Omental fat pad (tissue), 4 donors: Measurements from ENCODE around the gene GABRB3. TPM values are rescaled to one million over a fixed set of nuclear protein-coding genes. Genes with fewer than 3 reads are reported as not detected.

ENCODE experiments used
- ATAC-seq: fragments of 150-250 bp; one replicate; pipeline ENCODE4 v1.9.1; 2016; ENCODE audit warnings: mild to moderate bottlenecking, moderate library complexity; ENCODE audit not compliant: low FRiP score
- DNase-seq: peaks from one replicate; pipeline ENCODE4 v3.0.0-alpha.2; 2019; ENCODE audit warnings: low spot score
- total RNA-seq, 4 donors: library from RNA; depleted of rRNA; stranded (reverse); fragments of >200 nt; gene quantifications; one replicate each; pipeline ENCODE4 v1.1.0, GENCODE V29; 2016
- TF ChIP-seq, protein P1 (sequence below), 3 donors: fragments of 450-650 bp; IDR thresholded peaks; one replicate each; pipeline ENCODE4 v1.5.1; 2016 to 2017; ENCODE audit warnings: antibody characterized with exemption in 3 of 3, mild to moderate bottlenecking in 3 of 3, moderate library complexity in 2 of 3

GABRB3 gene
- total RNA-seq, 4 donors from 2014 or later = 0.72 to 1.8 (median 1.2) TPM

DNA sequence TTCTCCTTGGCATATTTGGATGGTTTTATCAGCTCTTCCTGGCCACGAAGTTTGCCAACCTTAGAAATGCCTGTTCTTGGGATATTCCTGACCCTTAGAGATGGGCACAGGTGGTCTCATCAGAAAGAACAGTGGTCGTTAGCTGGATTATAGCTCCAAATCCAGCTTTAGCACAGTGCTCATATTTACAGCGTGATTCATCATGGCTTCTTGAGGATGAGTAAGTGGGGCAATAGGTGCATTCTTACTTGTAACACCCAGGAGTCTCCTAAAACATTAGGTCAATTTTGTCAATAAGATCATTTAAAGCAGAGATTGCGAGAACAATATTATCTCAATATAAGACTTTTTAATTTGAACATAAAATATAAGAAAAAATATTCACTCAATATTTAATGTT, 191.9 kb downstream of the GABRB3 start:
- DNase-seq (no peak), ATAC-seq (no peak)
- TF ChIP-seq, protein P1, sequence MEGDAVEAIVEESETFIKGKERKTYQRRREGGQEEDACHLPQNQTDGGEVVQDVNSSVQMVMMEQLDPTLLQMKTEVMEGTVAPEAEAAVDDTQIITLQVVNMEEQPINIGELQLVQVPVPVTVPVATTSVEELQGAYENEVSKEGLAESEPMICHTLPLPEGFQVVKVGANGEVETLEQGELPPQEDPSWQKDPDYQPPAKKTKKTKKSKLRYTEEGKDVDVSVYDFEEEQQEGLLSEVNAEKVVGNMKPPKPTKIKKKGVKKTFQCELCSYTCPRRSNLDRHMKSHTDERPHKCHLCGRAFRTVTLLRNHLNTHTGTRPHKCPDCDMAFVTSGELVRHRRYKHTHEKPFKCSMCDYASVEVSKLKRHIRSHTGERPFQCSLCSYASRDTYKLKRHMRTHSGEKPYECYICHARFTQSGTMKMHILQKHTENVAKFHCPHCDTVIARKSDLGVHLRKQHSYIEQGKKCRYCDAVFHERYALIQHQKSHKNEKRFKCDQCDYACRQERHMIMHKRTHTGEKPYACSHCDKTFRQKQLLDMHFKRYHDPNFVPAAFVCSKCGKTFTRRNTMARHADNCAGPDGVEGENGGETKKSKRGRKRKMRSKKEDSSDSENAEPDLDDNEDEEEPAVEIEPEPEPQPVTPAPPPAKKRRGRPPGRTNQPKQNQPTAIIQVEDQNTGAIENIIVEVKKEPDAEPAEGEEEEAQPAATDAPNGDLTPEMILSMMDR (IDR thresholded peaks at IDR 0.05) = no peak

DNA sequence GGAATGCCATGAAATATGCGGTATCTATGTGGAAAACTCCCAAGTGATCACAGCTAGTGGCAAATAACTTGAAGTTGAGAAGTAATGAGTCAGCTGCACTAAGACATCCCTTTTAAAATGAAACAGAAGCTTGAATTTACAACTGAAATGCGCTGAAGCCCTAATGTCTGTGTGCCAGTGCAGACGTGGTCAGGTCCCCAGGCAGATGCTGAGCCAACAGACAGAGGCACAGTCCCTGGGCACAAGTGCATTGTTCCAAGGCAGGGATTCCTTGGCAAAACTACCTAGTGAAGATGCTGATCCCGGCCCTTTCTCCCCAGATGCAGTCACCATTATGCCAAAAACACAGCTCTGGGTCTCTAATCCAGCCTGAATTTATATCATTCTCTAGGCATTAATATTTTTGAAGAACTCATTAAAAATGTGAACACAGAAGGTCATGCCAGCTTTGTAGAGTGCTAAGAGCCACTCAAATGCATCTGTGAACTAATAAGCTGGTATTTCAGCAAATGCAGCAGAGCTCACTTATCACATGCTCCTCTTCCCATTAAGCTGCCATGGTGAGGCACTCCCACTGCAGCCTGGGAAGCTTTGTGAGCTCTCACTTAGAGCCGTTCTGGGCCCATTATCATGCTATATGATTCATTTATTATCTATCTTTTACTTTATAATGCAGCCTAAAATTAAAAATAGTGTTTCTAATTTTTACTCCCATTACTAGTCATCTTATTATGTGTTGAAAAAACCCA, 200.1 kb downstream of the GABRB3 start:
- TF ChIP-seq, protein P1 (IDR thresholded peaks at IDR 0.05) = no peak
- no peak for ATAC-seq
- no peak for DNase-seq

DNA sequence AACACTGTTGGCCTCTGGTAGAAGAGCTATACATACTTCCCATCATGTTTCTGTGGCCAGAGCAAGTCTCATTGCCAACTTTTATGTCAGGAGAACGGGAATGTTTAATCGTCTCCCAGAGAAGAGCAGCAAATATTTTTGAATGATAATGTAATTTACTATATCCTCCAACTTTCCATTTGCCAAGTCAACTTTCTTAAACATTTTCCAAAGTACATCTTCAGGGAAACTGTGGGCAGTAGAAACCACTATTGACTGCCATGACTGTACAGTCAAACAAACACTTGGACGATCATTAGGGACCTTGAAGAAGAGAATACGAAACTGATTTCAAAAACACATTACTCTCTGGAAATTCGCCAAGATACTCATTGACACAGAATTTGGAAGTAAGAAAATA, 201.5 kb downstream of the GABRB3 start:
- TF ChIP-seq, protein P1 (IDR thresholded peaks at IDR 0.05) = no peak
- no peak for ATAC-seq
- DNase-seq = no peak

DNA sequence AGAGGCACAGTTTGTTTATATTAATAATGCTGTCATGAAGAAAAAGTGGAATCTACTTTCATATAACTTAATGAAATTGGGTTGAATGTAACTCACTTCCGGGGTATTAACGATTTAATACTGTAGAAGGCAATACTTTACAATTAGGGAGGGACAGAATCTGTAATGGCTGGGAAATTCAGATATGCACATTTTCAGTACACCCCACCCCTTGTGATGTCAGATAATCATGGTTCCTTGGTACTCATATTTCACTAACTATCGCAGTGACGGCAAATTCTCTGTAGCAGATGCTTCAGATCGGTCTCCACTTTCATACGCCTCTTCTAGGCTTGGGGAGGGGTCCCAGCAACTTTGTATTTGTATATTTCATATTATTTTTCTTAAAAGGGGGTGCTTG, 207.3 kb downstream of the GABRB3 start:
- ATAC-seq = no peak
- DNase-seq = no peak
- TF ChIP-seq, protein P1 (IDR thresholded peaks at IDR 0.05) = no peak

DNA sequence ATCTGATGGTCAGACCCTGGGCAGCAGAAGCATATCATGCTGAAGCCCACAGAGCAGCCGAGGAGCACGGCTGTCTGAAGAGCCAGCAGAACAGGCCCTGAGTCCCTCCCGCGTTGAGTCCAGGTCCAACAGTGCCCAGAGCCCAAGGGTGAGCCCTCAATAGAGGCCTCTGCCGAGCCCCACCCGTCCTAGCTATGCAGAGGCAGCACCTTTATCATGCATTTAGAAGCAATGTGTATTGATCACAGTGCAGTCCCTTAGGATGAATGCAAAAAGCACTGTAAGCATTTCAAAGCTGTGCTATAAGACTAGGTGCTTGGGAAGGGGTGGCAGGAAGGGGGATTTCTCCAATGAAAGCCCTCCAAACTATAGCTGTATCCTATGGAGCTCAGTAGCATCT, 208.5 kb downstream of the GABRB3 start:
- ATAC-seq (no peak), DNase-seq (no peak)
- TF ChIP-seq, protein P1 (IDR thresholded peaks at IDR 0.05) = no peak

DNA sequence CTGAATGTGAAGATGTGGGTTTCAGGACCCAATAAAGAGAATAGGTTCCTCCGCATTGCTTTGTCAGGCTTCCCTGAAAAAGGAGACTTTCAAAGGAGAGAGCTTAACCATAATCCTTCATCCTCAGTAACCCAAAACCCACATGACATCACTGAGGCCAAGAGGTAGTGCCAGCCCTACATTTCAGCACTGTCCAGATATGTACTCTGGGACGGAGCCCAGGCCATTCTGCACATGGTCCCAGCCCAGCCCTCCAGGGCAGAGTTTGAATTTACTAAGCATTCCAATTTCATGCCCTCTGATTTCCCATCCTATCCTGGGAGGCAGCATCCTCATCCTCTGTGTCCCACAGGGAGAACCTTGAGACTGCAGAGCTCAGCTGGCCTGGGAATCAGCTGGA, 210.5 kb downstream of the GABRB3 start:
- no peak for DNase-seq
- no peak for ATAC-seq
- TF ChIP-seq, protein P1 (IDR thresholded peaks at IDR 0.05) = no peak

DNA sequence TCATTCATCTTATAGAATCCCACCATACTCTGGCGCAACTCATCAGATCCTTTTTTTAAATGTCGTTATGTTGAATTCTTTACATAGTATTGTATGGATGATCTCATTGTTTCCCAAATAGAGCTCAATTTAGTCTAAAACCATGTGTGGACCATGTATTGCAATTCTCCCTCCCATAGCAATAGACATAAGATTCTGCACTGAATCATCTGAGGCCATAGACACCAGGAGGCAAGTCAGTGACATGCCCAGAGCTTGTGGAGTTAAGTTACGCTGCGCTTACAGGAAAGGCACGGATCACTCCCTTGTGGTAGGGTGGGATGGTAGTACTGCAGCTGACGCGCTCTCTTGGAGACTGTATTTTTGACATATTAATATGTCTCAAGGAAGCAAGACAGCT, 211.0 kb downstream of the GABRB3 start:
- TF ChIP-seq, protein P1 (IDR thresholded peaks at IDR 0.05) = no peak
- DNase-seq (no peak), ATAC-seq (no peak)
